ENCODE results near the gene DHX32.

The DHX32 gene

DNA sequence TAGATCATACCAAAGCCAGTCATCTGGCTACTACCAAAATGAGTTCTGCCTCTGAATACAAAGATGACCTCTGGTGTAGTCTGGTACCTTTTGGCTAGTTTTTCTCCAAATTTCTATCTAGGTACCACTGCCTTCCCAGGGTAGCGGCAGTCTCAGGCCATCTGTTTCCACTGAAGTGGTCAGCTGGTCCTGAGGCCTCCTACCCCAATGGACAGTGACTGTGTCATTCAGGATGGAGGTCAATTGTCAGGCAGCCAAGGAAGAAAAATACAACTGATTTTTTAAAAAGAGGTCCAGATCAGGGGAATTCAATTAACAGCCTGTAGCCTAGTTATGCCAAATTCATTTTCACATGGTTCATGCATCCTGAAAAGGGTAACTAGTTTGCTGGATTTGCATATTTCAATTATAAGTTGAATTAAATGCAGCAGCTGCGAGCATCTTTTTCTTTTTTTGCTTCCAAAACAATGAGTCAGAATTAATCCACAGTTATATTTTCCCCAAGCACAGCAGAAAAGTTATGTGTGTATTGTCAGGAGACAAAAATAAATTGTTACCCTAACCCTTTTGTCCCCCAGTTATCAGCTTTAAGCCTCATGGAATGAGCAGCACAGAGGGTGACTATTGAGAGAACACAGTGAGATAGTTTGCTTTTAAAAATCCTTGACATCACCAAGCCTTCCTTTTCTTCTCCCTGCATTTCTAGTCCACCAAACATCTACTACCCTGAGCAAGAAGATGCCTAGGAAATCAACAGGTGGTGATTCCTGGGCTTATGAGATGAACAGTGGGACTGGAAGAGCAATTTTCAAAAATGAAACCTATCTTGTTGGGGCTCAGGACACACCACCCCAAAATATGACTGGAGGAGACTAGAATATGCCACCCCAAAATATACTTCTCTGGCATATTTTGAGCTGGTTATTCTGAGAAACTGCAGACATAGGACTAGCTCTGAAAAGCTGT is 30.0 kb downstream of the DHX32 start:
- Histone ChIP-seq H3K36me3 (peaks cover 24 to 81% (median 48%) of the 10 kb centered on the region in 3 donors), H3K9me3 (no peaks in the 10 kb centered on the region), H3K27me3 (no peaks in the 10 kb centered on the region), H3K4me1 (no peaks in the 10 kb centered on the region), H3K27ac (no peak overlapping the region), H3K4me3 (no peak overlapping the region)
- no peak for DNase-seq
- TF ChIP-seq, protein P1, sequence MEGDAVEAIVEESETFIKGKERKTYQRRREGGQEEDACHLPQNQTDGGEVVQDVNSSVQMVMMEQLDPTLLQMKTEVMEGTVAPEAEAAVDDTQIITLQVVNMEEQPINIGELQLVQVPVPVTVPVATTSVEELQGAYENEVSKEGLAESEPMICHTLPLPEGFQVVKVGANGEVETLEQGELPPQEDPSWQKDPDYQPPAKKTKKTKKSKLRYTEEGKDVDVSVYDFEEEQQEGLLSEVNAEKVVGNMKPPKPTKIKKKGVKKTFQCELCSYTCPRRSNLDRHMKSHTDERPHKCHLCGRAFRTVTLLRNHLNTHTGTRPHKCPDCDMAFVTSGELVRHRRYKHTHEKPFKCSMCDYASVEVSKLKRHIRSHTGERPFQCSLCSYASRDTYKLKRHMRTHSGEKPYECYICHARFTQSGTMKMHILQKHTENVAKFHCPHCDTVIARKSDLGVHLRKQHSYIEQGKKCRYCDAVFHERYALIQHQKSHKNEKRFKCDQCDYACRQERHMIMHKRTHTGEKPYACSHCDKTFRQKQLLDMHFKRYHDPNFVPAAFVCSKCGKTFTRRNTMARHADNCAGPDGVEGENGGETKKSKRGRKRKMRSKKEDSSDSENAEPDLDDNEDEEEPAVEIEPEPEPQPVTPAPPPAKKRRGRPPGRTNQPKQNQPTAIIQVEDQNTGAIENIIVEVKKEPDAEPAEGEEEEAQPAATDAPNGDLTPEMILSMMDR (IDR thresholded peaks at IDR 0.05), result no peak
- intact Hi-C loops (cut with DNase I; ENCODE audit: low total_unique reads), result no loop called here

DNA sequence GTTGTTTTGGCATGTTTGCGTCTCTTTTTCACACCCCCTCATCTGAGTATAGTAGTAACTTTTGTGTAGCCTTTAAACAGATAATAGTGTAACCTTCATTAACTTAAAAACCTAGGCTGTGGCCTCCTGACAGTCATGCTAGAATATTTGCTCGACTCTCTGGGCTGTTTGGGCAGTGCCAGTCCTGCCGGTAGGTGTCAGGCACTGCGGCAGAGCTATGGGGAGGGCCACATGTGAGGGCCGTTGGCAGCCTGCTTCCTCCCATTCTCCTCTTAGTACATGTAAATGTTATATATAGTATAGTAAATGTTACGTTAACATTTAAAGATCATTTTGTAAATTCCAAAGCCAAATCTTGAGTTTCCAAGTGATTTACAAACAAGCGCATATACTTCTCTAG is 31.6 kb downstream of the DHX32 start:
- no peak overlapping the region for H3K4me3 ChIP-seq
- no peak for DNase-seq
- peaks cover 24 to 83% (median 44%) of the 10 kb centered on the region in 3 donors for H3K36me3 ChIP-seq
- H3K27me3 ChIP-seq, result no peaks in the 10 kb centered on the region
- no peak overlapping the region for H3K27ac ChIP-seq
- H3K9me3 ChIP-seq, result no peaks in the 10 kb centered on the region
- intact Hi-C loops (cut with DNase I; ENCODE audit: low total_unique reads), result no loop called here
- TF ChIP-seq, protein P1 (IDR thresholded peaks at IDR 0.05), result no peak
- H3K4me1 ChIP-seq, result no peaks in the 10 kb centered on the region

DNA sequence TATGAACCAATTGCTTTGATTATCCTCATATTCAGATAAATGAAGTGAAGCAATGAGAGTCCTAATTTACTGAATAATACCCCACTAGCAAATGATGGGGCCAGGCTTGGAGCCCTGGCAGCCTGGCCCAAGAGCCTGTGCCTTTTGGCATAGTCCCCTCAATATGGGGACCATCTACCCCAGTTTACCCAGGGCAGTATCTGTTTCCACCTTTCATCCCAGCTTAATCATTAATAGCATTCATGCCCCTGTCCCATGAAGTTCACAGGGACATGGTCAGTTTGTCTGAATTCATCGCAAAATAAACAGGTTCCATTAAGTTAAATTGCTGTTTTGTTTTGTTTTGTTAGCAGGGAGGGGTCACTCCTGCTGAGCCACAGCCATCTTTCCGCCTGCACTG is 32.2 kb downstream of the DHX32 start:
- H3K4me3 ChIP-seq, result no peak overlapping the region
- no peak for DNase-seq
- TF ChIP-seq, protein P1 (IDR thresholded peaks at IDR 0.05), result no peak
- H3K9me3 ChIP-seq, result no peaks in the 10 kb centered on the region
- no peak overlapping the region for H3K27ac ChIP-seq
- H3K4me1 ChIP-seq, result no peaks in the 10 kb centered on the region
- H3K27me3 ChIP-seq, result no peaks in the 10 kb centered on the region
- peaks cover 24 to 79% (median 42%) of the 10 kb centered on the region in 3 donors for H3K36me3 ChIP-seq
- intact Hi-C loops (cut with DNase I; ENCODE audit: low total_unique reads), result no loop called here

DNA sequence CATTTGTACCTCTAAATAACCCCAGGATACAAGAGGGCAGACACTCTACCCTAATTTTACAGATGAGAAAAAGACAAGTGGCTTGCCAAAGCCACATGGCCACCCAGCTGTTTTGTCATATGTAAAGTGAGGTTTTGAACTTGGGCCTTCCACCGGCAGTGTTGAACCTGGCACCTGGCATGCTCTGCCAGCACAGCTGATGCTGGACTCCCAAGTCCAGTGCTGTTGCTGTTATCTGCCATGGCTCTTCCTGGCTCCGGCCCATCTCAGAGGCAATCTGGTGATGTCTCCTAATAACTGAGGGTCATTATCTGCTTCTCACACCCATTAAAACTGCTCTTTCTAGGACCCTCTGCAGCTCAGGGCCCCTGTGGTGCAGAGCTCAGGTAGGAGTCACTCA is 32.7 kb downstream of the DHX32 start:
- TF ChIP-seq, protein P1 (IDR thresholded peaks at IDR 0.05), result no peak
- H3K4me3 ChIP-seq, result no peak overlapping the region
- no peaks in the 10 kb centered on the region for H3K9me3 ChIP-seq
- H3K27me3 ChIP-seq, result no peaks in the 10 kb centered on the region
- intact Hi-C loops (cut with DNase I; ENCODE audit: low total_unique reads), result no loop called here
- H3K27ac ChIP-seq, result no peak overlapping the region
- no peak for DNase-seq
- H3K36me3 ChIP-seq, result peaks cover 24 to 74% (median 42%) of the 10 kb centered on the region in 3 donors
- no peaks in the 10 kb centered on the region for H3K4me1 ChIP-seq

DNA sequence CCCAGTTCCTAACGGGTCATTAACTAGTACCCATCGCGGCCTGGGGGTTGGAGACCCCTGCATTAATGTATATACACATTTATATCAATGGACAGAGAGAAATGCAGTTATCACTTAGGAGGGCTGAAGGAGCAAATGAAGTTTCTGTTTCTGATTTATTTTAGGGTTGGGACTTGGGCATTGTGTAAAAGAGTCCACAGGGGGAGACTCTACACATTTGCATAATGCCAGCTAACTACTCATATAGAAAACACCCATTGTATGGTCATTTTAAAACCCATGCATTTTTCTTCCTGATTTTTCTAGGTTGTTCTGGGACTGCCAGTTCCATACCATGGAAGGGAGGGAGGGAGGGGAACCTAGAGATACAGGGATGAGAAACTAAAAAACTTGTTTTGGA is 34.2 kb downstream of the DHX32 start:
- Histone ChIP-seq H3K27ac (no peak overlapping the region), H3K4me1 (no peaks in the 10 kb centered on the region), H3K27me3 (no peaks in the 10 kb centered on the region), H3K9me3 (no peaks in the 10 kb centered on the region), H3K36me3 (peaks cover 22 to 65% (median 37%) of the 10 kb centered on the region in 3 donors), H3K4me3 (no peak overlapping the region)
- DNase-seq, result no peak
- intact Hi-C loops (cut with DNase I; ENCODE audit: low total_unique reads), result no loop called here
- TF ChIP-seq, protein P1 (IDR thresholded peaks at IDR 0.05), result no peak
